Astrocyte of the hippocampus (primary cell): ENCODE data around the gene PRR20C.
"Not testable (repeated sequence)": the region's sequence is repeated elsewhere in the genome, so short reads cannot be mapped to it uniquely, and the experiment has no call there.

Experiments used
- DNase-seq: peaks from one replicate; pipeline ENCODE4 v3.0.0; 2011; ENCODE audit warnings: low read depth, low spot score

Gene PRR20C

DNA sequence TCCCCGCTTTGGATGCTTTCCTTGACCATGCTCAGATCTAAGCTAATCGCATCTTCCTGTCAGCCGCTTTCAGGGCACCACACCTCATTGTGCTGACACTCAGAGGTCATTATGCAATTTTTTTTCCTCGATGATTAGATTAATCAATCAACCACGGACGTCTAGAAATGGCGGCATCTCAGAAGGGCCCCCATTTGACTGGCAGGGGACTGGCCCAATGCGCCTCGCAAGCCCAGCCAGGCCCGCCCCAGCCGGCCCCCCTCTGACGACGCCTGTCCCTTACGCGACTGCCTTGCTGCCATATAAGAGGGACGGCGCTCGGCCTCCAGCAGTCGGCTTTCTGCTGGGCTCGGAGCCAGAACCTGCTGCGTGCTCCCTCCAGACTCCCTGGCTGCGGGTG lies at the start of gene PRR20C:
TSS of gene PRR20C (plus strand) at position 301 of the 400 bp plus-strand sequence. CDS start 387 bp downstream, outside the sequence.
- DNase-seq, result not testable (repeated sequence)

DNA sequence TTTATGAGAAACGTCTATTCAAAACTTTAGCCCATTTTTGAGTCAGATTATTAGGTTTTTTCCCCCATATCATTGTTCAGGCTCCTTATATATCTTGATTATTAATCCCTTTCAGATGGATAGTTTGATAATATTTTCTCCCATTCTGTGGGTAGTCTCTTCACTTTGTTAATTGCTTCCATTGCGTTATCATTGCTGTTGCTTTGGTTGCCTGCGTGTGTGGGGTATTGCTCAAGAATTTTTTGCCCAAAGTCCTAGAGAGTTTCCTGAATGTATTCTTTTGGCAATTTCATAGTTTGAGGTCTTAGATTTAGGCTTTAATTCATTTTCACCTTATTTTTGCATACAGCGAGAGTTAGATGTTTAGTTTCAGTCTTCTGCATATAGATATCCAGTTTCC lies 38.9 kb upstream of the PRR20C start:
- no peak for DNase-seq

DNA sequence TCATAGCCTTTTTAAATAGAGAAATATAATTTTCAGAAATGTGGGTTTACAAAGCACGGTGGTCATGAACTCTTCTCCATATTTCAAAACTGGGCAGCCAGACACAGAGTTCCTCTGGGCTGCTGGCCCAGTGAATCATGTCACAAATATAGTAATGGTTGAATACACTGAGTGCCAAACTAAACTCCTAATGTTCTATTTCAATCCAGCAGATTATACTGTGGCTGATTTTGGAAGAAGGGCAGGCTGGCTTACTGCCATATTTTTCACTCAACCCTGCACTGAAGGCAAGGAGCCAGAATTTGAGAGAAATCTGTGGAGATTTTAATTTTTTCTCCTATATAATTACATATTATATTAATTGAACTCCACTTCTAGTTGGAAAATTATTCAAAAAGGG lies 30.2 kb upstream of the PRR20C start:
- DNase-seq, result peak; percentile 36

DNA sequence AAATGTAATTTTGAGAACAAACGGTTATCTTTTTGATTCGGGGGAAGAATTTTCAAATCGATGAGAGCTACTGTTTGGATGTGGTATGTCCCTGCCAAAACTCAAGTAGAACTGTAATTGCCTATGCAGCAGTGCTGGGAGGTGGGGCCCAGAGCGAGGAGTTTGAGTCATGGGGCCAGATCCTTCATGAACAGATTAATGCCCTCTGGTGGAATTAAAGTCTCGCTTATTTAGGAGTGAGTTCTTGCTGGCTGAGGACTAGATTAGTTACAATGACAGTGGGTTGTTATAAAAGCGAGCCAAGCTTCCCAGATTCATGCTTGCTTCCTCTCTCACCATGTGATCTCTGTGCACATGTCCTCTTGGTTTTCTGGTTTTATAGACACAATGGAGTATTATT lies 25.0 kb upstream of the PRR20C start:
- DNase-seq, result no peak

DNA sequence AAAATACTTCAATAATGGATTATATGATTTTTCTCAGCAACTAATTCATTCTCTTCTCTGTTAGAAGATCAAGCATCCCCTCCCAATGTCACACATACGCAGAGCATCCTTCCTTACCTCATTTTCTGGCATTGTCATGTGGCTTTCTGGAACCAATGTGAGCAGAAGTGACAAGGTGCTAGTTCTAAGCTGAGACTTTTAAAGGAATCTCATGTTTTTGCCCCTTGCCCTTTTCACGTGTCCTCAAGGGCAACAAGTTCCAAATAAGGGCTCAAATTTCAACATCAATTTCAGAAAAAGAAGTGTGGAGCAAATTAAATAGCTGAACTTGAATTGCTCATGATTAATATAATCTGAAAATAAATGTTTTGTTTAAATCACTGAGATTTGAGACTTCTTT lies 17.8 kb upstream of the PRR20C start:
- no peak for DNase-seq

DNA sequence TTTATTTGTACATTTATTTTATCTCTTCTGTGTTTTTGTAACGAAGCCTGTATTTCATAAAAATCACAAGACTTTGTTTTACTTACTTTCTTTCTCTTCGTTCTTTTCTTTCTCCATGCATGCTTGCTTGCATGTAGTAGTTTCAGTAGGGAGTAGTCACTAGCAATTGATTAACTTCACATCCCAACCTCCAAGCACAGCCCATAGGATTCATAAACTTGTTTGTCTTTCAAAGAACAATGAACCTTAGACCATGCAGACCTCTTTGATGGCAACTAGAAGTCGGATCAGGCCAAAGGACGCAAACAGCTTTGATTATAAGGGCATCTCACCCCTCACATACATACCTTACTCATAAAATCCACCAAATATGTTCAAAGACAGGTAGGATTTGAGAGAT lies 16.3 kb upstream of the PRR20C start:
- no peak for DNase-seq

DNA sequence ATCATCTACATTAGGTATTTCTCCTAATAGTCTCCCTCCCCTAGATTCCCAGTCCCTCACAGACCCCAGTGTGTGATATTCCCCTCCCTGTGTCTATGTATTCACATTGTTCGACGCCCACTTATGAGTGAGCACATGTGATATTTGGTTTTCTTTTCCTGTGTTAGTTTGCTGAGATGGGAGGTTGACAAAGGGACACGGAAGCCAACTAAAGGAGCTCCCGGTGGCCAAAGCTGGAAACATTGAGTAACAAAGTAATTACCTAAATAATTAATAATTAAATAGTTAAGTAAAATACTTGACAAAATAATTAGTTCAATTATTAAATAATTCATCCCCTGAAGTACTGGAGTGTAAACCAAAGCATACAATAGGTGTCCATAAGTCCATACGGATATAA lies 14.9 kb upstream of the PRR20C start:
- no peak for DNase-seq

DNA sequence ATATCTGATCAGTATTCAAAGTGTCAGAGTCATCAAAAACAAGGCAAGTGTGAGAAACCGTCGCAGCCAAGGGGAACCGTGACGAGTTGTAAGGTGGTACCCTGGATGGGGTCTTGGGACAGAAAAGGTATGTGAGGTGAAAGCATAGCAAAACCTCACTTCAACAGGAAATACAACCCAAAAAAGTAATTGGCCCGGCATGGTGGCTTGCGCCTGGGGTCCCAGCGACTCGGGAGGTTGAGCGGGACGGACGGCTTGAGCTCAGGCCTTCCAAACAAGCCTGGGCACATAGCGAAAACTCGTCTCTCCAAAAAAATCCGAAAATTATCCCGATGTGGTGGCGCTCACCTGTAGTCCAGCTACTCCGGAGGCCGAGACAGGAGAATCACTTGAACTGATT lies 14.1 kb upstream of the PRR20C start:
- DNase-seq, result not testable (repeated sequence)

DNA sequence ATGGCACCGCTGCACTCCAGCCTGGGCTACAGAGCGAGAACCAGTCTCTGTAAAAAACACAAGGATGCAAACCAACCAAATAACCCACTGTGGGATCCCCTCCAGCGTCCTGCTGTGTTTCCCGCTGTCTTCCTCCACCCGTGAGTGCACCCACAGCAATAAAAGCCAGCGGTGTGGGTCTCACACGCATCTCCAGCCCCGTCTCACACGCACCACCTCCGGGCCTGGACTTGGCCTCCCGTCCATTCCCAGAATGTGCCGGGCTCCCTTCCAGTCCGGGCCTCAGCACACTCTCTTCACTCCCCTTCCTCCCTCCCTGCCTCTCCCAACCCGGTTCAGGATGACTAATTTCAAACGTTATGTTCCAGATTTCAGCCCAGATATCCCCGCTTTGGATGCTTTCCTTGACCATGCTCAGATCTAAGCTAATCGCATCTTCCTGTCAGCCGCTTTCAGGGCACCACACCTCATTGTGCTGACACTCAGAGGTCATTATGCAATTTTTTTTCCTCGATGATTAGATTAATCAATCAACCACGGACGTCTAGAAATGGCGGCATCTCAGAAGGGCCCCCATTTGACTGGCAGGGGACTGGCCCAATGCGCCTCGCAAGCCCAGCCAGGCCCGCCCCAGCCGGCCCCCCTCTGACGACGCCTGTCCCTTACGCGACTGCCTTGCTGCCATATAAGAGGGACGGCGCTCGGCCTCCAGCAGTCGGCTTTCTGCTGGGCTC lies 13.5 kb upstream of the PRR20C start, which contains the start of gene PRR20A:
TSS of gene PRR20A (plus strand) at position 684 of the 734 bp plus-strand sequence. CDS start 387 bp downstream, outside the sequence.
- not testable (repeated sequence) for DNase-seq

DNA sequence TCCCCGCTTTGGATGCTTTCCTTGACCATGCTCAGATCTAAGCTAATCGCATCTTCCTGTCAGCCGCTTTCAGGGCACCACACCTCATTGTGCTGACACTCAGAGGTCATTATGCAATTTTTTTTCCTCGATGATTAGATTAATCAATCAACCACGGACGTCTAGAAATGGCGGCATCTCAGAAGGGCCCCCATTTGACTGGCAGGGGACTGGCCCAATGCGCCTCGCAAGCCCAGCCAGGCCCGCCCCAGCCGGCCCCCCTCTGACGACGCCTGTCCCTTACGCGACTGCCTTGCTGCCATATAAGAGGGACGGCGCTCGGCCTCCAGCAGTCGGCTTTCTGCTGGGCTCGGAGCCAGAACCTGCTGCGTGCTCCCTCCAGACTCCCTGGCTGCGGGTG lies 6.7 kb upstream of the PRR20C start, which contains the start of gene PRR20B:
TSS of gene PRR20B (plus strand) at position 301 of the 400 bp plus-strand sequence. CDS start 387 bp downstream, outside the sequence.
- DNase-seq, result not testable (repeated sequence)

DNA sequence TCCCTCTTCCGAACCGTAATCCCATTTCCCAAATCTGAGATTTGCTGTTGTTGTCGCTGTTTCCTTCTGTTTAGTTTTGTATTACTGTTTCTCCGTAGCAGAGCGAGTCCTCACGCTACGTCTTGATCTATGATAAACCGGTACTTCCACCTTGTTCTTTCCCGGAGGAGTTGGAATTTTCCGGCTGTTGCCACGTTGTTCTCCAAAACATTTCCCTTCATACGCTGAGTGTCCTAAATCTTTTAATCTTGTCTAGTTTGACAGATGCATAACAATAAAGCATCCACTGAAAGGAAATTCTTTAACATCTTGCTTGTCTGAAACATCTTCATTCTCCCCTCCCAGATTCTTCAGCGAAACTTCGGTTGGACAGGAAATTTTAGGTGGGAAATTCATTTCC lies 5.8 kb upstream of the PRR20C start:
- not testable (repeated sequence) for DNase-seq

DNA sequence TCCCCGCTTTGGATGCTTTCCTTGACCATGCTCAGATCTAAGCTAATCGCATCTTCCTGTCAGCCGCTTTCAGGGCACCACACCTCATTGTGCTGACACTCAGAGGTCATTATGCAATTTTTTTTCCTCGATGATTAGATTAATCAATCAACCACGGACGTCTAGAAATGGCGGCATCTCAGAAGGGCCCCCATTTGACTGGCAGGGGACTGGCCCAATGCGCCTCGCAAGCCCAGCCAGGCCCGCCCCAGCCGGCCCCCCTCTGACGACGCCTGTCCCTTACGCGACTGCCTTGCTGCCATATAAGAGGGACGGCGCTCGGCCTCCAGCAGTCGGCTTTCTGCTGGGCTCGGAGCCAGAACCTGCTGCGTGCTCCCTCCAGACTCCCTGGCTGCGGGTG lies 6.5 kb downstream of the PRR20C start, which contains the start of gene PRR20D:
TSS of gene PRR20D (plus strand) at position 301 of the 400 bp plus-strand sequence. CDS start 387 bp downstream, outside the sequence.
- not testable (repeated sequence) for DNase-seq

DNA sequence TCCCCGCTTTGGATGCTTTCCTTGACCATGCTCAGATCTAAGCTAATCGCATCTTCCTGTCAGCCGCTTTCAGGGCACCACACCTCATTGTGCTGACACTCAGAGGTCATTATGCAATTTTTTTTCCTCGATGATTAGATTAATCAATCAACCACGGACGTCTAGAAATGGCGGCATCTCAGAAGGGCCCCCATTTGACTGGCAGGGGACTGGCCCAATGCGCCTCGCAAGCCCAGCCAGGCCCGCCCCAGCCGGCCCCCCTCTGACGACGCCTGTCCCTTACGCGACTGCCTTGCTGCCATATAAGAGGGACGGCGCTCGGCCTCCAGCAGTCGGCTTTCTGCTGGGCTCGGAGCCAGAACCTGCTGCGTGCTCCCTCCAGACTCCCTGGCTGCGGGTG lies 13.0 kb downstream of the PRR20C start, which contains the start of gene PRR20E:
TSS of gene PRR20E (plus strand) at position 301 of the 400 bp plus-strand sequence. CDS start 387 bp downstream, outside the sequence.
- not testable (repeated sequence) for DNase-seq

DNA sequence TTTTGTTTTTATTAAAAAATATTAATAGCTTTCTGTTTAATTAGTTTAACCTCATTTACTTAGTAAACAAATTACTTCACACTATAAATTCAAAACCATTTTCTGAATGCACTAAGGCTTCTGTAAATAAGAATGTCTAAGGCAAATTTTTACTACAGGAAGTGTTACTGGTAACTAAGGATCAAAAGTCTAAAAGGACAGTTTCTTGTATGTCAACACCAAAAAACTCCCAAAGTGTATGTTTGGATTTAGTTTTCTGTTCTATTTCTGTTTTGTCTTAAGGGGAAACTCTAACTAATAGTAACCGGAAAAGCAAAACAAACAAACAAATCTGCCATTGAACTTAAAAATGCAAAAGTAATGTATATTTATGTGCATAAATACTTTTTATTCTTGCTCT lies 37.8 kb downstream of the PRR20C start:
- no peak for DNase-seq
